Measurements from ENCODE around the gene CAMK4.

CAMK4 gene

DNA sequence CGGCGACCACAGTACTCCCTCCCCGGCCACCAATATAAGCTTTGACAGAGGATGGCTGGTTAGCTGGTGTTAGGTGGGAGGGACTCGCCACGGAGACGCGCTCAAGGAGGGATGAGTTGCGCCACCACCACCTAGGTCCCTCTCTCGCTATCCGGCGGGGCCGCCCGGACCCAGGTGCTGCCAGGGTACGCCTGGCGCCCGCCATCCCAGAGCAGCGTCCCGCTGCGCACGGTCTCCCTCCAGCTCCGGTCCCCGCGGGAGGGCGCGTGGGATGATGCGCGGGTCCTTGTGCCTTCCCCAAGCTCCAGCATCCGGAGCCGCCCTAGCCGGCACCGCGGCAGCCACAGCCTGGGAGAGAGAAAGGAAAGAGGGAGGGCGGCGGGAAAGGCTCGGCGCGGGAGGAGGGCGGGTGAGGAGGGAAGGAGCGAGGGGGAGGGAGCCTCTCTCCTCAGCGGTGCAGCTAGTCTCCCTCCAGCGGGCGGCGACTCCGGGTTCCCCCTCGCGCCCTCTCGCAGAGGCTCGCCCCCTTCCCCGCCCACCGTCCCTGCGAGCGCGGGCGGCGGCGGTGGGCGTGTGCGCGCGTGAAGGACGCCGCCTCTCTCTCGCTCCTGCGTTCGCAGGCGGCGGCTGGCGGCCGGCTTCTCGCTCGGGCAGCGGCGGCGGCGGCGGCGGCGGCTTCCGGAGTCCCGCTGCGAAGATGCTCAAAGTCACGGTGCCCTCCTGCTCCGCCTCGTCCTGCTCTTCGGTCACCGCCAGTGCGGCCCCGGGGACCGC, at the start of gene CAMK4:
Gene CAMK4 (plus strand): TSS at position 598 of the 774 bp plus-strand sequence. CDS start 100 bp downstream, at position 698.
- DNase-seq = peak; percentile 73

DNA sequence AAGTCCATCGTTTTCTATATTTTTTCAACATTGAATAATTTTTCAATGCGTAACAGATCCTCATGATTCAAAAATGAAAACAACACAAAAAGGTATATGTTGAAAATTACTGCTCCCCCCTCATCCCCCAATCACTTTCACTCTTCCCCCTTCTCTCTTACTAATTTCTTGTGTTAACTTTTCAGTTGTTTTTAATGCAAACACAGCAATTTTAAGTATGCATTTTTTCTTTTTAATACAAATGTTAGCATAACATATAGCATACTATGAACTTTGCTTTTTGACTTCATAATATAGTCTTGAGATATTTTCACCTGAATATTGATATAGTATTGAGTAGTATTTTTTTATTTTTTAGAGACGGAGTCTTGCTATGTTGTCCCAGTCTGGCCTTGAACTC, 41.1 kb upstream of the CAMK4 start:
- DNase-seq = no peak

DNA sequence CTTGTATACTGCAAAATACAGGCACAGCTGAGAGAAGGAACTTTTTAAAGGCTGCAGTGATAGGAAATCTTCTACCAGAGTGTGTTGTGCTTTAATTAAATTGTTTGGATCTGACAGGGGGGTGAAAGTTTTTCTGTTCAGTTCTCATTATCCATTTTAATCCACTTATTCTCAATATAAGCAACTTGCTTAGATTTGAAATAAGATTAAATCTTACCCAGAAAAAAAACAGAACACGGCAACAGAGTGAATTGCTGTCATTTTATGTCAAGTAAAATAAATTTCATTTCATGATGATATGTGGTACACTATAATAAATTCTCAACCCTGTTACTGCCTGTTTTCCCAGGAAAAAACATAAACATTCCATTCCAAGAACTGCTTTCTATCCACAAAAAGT, 37.1 kb upstream of the CAMK4 start:
- DNase-seq = no peak

DNA sequence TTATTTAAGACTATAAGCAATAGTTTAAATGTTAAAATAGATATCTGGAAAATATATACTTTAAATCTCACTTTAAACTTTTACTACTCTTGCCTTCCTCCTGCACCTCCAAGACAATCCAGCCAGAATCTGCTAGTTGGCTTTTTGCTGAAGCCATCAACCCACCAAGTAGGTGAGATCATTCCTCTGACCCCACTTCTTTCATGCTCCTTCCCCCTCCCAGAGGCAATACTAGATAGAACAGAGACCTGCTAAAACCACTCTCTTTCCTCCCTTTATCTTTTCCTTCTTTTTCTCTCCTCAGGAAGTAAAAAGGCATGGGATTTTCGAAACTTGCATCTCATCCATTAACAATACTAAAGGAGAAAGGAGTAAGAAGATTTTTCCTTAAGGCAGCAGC, 30.1 kb upstream of the CAMK4 start:
- DNase-seq = no peak

DNA sequence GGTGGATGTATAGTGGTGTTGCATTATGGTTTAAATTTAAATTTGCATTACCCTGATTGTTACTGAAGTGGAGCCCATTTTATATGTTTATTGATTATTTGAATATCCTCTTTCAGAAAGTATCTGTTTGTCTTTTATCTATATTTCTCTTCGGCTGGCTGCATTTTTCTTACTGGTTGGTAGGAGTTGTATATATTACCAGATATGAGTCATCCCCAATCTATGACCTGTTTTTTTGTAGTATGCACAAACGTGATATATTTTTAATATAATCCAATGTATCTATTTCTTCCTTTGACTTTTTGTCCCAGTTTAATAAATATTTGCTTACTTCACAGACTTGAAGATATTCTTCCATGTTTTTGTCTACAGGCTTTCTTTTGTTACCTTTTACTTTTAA, 29.3 kb upstream of the CAMK4 start:
- no peak for DNase-seq

DNA sequence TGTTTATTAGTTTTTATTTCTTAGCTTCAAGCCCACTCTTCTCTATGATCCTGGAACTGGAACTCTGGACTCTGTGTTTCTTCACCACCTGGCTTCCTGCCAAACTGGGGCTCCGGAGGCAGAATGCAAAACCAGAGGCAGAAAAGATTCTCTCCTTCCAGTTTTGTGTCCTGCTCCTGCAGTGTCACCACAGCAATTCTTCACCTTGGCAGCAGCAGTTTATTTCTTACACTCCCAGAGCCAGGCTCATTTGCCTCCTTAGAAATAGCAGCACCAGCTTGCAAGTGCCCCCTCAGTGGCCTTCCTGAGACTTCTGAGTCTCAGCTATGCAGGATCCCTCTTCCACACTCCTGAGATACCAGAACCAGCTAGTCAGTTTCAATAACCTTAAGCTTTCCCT, 26.7 kb upstream of the CAMK4 start:
- DNase-seq = peak; percentile 30

DNA sequence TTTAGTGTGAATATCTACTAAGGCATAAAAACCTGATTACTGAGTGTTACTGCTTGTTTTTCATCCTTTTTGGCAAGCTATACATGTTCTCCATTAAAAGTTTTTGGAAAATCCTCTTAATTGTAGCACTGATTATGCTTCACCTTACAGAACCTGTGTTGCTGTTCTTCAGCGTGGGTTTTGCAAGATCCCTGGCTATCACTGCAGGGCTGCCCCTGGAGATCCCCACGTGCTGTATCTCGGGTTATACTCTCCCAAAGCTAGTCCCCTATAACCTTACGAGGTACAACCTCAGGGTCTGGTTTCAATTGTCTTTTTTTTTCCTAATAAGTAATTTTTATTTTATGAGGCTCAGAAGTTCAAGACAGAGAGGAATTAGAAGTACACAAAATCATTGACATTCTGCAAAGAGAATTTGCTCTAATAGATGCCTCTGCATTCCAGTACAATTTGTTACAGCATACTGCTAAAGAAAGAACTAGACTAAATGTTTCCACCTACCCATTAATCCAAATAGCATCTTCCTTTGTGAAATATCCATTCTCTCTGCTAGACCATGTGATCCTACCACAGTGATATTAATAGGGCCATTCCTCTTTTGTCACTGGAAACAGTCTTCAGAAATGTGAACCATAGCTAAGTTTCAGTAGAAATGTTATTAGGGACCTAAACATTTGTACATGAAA, 25.8 kb upstream of the CAMK4 start:
- no peak for DNase-seq

DNA sequence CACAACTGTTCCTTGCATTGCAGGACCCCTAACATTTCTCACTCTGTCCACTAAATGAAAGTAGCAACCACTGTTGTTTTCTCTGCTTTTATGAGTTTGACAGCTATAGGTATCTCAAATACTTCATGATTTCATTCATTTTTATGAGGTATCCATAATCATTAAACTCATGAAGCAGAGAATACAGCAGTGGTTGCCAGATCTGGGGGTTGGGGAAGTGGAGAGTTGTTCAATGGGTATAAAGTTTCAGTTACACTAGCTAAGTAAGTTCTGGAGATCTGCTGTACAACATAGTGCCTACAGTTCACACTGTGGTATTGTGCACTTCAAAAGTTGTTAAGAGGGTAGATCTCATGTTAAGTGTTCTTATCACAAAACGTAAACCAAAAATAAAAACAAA, 23.4 kb upstream of the CAMK4 start:
- DNase-seq = no peak

DNA sequence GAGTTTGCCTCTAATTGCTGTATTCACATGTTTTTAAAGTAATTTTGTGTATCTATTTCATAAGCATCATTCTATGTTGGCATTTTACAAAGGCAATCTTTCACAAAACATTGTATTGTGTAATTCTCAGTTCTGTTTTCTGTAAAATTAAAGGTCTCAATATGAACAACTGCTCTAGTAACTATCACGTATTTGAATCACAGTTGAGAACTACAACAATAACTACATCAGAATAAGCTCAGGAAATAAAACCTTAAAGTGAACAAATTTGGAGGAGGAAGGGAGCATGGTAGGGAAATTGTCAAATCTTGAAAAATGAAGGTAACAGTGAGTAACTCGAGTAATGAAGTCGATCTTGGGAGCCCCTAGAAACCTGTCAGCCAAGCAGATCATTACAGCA, 22.5 kb upstream of the CAMK4 start:
- DNase-seq = no peak

DNA sequence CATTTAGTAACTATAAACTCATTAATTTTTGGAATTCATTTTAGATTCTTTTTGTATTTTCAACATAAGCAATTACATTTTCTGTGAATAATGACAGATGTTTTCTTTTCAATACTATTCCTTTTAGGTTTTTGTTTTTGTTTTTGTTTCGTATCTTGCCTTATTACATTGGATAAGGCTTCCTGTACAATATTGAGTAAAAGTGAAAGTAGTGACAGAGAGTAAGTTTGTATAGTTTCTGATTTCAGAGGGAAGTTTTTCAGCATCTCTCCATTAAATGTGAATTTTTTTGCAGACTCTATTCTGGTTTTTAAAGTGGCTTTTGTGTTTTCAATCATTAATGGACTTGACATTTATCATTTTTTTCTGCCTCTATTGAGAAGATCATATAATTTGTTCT, 12.8 kb upstream of the CAMK4 start:
- no peak for DNase-seq

DNA sequence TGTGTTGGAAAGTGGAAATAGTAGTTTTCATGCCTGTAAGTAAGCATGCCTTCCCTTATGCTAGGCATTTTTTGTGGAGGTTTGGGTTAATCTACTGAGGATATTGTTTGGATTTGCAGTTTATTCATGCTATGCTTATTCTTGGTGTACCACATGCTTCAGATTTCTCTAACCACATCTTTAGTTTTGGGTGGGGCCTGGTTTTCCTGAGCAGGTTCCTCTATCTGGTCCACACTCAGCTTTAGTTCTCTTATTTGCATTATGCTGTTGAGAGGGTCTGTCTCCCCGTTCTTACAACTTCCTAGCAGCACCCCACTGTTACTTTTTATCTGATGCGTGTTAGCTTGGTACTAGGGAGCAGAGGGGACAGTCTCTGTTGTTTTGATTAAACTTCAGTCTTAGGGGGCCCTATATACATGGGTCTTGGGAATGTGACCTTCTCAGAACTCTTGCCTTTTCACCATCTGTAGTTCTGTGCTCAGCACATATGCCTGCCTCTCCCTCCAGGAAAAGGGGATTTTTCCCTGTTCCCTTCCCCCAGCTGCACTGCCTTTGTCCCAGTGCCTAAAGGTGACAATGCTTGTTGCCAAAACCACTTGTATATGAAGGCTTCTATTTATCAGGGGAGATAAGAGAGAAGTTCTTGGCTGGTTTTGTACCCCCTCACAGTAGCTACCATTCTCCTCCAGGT, 10.0 kb upstream of the CAMK4 start:
- no peak for DNase-seq

DNA sequence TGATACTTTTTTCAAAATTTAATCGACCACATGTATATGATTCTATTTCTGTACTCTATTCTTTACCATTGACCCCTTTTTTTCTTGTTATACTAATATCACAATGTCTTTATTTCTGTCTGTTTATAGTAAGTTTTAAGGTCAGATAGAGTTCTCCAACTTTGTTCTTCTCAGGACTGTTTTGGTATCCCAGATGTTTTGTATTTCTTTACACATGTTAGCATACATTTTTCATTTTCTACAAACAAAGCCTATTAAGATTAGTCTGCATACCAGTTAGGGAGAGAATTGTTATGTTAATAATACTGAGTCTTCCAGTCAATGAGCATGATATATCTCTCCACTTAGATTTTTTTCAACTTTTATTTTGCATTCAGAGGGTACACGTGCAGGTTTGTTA, 8.2 kb upstream of the CAMK4 start:
- DNase-seq = no peak

DNA sequence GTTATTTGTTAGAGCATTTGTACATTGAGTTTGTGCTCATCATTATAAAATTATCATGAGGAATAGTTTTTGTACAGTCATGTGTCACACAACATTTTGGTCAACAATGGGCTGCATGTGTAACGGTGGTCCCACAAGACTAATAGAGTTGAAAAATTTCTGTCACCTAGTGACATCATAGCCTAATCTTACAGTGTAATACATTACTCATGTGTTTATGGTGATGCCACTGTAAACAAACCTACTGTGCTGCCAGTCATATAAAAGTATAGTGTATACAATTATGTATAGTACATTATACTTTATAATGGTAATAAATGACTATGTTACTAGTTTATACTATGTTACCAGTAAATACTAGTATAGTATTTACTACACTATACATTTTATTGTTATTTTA, 3.0 kb upstream of the CAMK4 start:
- DNase-seq = no peak

DNA sequence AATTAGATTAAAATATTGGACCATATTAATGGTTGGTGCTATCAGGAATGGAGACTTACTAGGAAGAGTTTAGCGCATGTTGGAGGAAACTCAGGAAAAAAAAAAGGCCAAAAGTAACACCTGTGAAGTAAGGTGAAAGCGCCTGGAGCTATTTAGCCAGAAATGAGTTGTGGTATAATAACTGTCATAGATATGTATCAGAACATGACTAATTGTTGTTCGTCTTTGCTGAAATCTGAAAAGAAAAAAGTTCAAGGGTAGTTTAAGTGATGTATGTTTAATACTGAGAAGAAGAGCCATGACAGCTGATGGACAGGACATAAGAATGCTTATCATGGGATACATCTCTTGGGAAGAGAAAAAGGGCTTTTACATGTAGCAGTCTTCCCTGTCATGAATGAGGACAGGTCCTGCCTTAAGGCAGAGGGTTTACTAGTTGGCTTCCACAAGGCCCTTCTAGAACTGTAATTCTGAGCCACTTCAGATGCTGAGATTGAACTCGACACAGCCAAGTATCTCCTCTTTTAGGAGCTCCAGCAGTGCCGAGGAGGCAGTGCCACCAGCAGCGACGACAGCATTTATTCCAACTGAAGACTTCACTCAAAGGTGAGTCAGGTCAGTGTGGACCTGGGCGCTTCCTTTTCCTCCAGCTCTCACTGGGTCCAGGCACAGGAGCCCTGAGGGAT, 940 bp upstream of the CAMK4 start:
- DNase-seq = no peak

DNA sequence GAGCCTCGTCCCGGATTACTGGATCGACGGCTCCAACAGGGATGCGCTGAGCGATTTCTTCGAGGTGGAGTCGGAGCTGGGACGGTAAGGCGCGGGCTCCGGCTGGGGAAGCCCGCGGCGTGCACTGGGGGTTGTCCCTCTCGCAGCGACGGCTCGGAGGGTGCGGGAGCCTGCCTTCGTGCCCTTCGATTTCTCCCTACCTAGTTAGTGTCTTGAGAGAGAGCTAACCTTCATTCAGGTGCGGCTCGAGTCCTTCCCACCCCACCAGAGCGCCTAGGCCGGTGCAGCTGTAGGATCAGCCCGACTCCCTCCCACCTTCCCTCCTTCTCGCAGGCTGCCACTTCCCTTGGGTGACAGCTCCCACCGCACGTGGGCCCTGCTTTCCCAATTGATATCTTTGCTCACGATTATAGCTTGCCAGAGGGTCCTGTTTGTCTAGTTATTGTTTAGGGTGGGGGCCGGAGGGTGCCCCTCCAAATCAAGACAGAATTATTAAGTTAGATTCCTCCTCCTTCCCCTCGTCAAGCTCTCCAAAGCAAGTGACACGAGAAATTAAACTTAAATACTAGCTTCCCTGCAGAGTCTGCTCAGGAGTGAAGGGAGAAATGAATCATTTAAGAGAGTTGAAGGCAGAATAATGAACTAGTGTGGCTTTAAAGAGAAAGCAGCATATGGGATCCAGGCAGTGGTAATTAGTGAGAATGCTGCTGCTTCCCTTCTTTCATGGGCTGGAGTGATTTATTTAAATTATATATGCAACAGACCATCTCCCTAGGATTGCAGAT, 569 bp downstream of the CAMK4 start:
- DNase-seq = no peak

DNA sequence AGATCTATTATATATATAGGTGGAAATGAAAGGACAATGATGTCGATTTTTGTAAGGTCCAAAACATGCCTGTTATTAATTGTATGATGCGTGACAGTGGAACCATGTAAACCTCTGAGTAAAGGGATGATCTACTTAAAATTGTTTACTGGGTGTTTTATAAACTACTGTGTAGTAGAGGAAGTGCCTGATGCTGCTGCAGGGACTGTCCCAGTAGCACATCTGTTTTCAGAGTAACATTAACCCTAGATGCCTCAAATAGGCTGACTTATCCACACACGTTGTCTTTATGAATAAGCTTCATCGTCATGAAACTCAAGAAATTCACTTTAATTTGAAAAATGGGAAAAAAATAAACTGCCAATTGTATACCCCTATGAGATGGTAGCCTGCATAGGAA, 1.7 kb downstream of the CAMK4 start:
- DNase-seq = no peak

DNA sequence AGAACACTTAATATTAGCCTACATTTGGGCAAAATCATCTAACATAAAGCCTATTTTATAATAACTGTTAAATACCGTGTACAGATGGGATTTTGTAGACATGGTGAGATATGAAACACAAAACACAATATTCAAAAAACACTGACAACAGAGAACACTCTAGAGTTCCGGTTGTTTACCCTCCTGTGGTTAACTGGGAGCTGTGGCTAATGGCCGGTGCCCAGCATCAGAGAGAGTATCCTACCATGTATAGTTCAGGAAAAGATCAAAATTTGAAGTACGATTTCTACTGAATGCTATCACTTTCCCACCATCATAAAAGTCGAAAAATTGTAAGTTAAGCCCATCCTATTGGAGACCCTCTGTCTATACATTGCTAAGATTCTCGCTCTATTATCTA, 2.4 kb downstream of the CAMK4 start:
- DNase-seq = no peak

DNA sequence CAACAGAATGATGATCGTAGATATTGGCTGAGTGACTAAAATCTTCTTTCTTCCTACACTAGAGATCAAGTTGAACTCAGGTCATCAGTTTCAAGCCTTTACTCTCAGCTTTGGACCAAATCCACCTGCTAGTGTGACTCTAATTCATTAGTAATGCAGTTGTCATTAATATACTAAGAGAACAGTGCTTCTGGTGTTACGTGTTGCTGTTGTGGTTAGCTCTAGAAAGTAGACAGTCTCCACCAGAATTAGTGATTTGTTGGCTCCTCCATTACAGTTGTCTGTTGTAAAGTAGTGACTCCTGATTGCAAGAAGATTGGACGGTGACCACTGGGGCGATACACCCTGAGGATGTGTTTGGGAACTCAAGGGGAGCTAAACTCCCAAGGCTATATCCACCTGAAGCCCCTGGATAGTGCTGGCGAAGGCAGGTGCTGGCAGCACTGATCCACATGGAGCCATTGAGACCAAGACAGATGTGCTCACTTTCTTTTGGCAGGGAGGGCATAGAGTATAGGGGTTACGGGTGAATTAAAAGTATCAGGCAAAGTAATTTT, 3.1 kb downstream of the CAMK4 start:
- no peak for DNase-seq

DNA sequence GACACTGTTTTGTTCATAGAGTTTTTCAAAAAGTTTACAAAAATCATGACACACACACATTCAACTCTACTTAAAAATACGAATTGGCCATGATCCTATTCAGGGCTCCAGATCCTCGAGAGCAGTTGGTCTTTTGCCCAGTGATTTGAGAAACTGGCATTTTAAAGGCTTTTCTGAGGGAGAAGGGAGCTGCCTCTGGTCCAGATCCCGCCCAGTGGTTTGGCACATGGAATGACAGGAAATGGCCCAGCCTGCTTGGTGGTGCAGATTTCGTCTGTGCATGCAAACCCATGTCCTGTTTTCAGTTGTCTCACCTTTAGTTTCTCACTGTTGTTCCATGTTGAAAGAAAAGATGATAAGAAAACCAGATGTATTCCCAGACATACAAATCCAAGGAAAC, 3.6 kb downstream of the CAMK4 start:
- no peak for DNase-seq

DNA sequence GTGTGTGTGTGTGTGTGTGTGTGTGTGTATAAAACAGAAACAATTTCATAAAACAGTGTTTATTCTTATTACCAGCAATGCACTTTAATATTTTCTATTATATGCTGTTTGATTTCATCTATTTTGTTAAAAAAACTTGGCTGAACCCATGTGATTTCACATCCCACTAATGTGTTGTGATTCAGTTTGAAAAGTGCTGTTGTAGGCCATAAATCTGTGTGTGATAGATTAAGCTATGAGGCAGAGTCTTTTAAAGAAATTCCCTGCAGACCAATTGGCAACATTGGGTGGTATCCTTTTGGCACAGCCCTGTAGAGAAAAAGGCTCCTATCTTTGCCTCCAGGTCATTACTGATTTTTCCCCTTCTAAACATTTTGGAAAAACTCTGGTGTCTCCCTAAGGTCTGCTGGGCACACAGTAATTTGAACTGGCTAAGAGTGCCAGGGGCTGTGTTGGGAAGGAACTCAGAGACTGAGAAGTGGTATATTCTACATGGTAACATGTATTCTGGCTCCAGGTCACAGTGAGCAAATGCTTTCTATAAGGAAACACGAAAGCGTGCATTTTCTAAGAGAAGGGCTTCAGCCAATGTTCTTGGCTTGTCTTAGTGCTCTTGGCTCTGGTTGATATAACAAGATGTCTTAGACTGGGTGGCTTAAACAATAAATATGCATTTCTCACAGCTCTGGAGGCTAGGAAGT, 4.5 kb downstream of the CAMK4 start:
- DNase-seq = no peak

DNA sequence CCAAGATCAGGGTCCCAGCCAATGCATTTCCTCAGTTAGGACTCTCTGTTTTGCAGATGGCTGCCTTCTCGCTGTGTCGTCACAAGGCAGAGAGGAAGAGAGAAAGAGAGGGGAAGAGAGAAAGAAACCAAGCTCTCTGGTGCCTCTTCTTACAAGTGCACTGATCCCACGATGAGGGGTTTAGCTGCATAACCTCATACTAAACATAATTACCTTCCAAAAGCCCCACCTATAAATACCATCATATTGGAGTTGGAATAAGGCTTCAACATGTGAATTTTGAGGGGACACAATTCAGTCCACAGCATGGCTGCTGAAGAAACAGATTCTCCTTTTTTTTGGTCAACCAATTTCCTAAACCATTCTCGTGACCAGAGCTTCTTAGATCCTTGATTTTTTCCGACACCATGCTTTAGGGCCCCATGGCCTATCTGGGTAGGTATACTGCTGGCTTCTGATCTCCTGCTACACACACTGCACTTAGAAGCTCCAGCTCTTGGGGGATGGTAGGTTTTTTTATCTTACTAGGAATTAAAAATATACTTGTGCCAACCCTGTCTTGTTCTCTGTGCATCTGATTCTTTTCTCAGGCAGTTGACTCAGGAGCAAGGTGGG, 5.1 kb downstream of the CAMK4 start:
- DNase-seq = no peak

All from NCI-H2227 treated with DMSO at 0.1 percent for 48 hours (cell line).